Heart left ventricle (tissue), 16 donors: Measurements from ENCODE around the gene PTPRK. TPM values are rescaled to one million over a fixed set of nuclear protein-coding genes. Genes with fewer than 3 reads are reported as not detected.

Experiments
- ATAC-seq, 4 donors: fragments of 200-7000 bp; cut with Tn5 transposase; one replicate each; pipeline ENCODE4 v1.9.1; 2020 to 2022; ENCODE audit warnings: moderate library complexity in 4 of 4, mild to moderate bottlenecking in 3 of 4, moderate number of reproducible peaks in 1 of 4
- DNase-seq, 5 donors: peaks; one replicate each; pipeline ENCODE4 v3.0.0-alpha.2; 2020
- H3K27ac ChIP-seq, 12 donors: fragments of 200-600 bp; sonication (generic) in 4 of 12; one replicate each; pipeline versions ENCODE4 v1.5.0 to v1.8.0; 2016 to 2022; ENCODE audit warnings: mild to moderate bottlenecking in 2 of 12
- H3K27me3 ChIP-seq, 9 donors: fragments of 200-600 bp; sonication (generic) in 2 of 9; one replicate each; pipeline versions ENCODE4 v1.5.1 to v1.8.0; 2016 to 2022; ENCODE audit warnings: mild to moderate bottlenecking in 3 of 9
- H3K36me3 ChIP-seq, 9 donors: fragments of 200-600 bp; sonication (generic) in 2 of 9; one replicate each; pipeline versions ENCODE4 v1.5.0 to v1.8.0; 2018 to 2022; ENCODE audit warnings: mild to moderate bottlenecking in 2 of 9
- H3K4me1 ChIP-seq, 12 donors: fragments of 200-600 bp; sonication (generic) in 4 of 12; one replicate each; pipeline versions ENCODE4 v1.5.0 to v1.8.0; 2016 to 2022; ENCODE audit warnings: mild to moderate bottlenecking in 3 of 12
- H3K4me3 ChIP-seq, 12 donors: fragments of 200-600 bp; sonication (generic) in 4 of 12; one replicate each; pipeline versions ENCODE4 v1.5.0 to v1.8.0; 2017 to 2022; ENCODE audit warnings: mild to moderate bottlenecking in 9 of 12, moderate library complexity in 4 of 12
- H3K9me3 ChIP-seq, 12 donors: fragments of 200-600 bp; sonication (generic) in 4 of 12; one replicate each; pipeline versions ENCODE4 v1.5.0 to v1.8.0; 2016 to 2022; ENCODE audit warnings: mild to moderate bottlenecking in 1 of 12
- CTCF ChIP-seq, 12 donors: fragments of 200-600 bp; sonication (generic) in 4 of 12; IDR thresholded peaks; one replicate each; pipeline versions ENCODE4 v1.5.0 to v1.8.0; 2018 to 2022; ENCODE audit warnings: antibody characterized with exemption in 12 of 12, mild to moderate bottlenecking in 5 of 12
- POLR2A ChIP-seq, 2 donors: fragments of 450-650 bp; IDR thresholded peaks; one replicate each; pipeline ENCODE4 v1.6.1; 2017; ENCODE audit warnings: antibody characterized with exemption in 2 of 2, mild to moderate bottlenecking in 2 of 2, moderate library complexity in 2 of 2
- WGBS, 4 donors: extraction: QIAGEN DNeasy Blood & Tissue Kit in 2 of 4; methylation state at CpG; one replicate each; pipeline versions ENCODE4 v1.1.5 to v1.1.7; 2013 to 2018; 5-methylcytosine and 5-hydroxymethylcytosine counted together
- intact Hi-C, 10 donors: fragments of 100-400 bp; cut with DNase I; formaldehyde crosslinking; loops; one replicate each; pipeline versions ENCODE4 v1.11.1 to v1.14.2; 2022
- polyA plus RNA-seq, 2 donors: library from polyadenylated mRNA; stranded (reverse); fragments of 200-250 nt; gene quantifications; one replicate each; pipeline ENCODE4 v1.2.3, GENCODE V29; 2013
- total RNA-seq, 9 donors: library from RNA; depleted of rRNA in 2 of 9; stranded (reverse); fragments of >200 nt in 2 of 9; fragmentation: NEBNext Ultra II Directional in 3 of 9; extraction: Animal tissue kit (Norgen Biotek cat#: 25700) in 3 of 9; gene quantifications; one replicate each; pipeline versions ENCODE4 v1.1.0 to v1.2.4, GENCODE V29; 2016 to 2023
- donor health status: ischemic (EF 13 %, LVEDD 7.1; RV severe dilation, severe dysfunction).
- donor health status: healthy with polysubstance abuse.
- donor health status: DM: no; HTN: yes; CAD: no.
- donor health status: DM: no; HTN: no; CAD: no.
- donor health status: ischemic (EF 25% LVEDD 6.9; RV normal size, moderate dysfunction).
- donor health status: ischemic (EF 25% LVEDD 5.7; RV mildly dilated, moderate dysfunction).
- donor health status: healthy.
- donor health status: DM: yes; HTN: yes; CAD: no.
- donor health status: ischemic (EF 35%, LVEDD 5.7; RV mildly dilated, moderate dysfunction).
- donor health status: nonischemic (EF 11% LVEDD 7.7; RV severe dilation, severe dysfunction).
- donor health status: DM: yes; HTN: yes; CAD: no.
- donor health status: PGD.
- donor health status: ischemic (EF 29% LVEDD 5.4; RV normal size, mild dysfunction).
- donor health status: nonischemic (EF 23%, LVEDD 6.1; RV moderate dilation, normal function).

PTPRK gene
- total and polyA plus RNA-seq, 11 donors: 5.4 to 50.8 (median 38.5) TPM

DNA sequence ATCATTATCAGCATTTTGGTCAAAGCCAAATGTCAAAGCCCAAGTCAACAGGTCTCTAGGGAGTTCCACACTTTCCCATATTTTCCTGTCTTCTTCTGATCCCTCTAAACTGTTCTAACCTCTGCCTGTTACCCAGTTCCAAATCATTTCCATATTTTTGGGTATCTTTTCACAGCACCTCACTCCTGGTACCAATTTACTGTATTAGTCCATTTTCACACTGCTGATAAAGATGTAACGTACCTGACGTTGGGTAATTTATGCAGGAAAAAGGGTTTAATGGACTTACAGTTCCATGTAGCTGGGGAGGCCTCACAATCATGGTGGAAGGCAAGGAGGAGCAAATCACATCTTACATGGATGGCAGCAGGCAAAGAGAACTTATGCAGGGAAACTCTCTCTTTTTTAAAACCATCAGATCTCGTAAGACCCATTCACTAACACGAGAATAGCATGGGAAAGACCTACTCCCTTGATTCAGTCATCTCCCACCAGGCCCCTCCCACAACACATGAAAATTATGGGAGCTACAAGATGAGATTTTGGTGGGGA is 143.4 kb downstream of the PTPRK start:
- 95 to 98% (median 96%) methylated on average over 4 of the region's 4 CpGs for WGBS, 4 donors

GRCh38 chr6:128371136-128371535 is 149.3 kb downstream of the PTPRK start:
- Histone ChIP-seq H3K36me3 (no peaks in the 10 kb centered on the region), H3K27ac (peak overlapping the region in 2 of 12 donors; percentile 23 to 34), H3K4me1 (peaks cover 0 to 47% (median 14%) of the 10 kb centered on the region in 12 donors), H3K9me3 (peaks cover 0 to 11% (median 0%) of the 10 kb centered on the region in 12 donors), H3K27me3 (no peaks in the 10 kb centered on the region), H3K4me3 (no peak overlapping the region)
- no peak for DNase-seq
- intact Hi-C loops: no loop called here
- 89 to 94% (median 90%) methylated on average over 4 of the region's 4 CpGs for WGBS, 4 donors
- TF ChIP-seq POLR2A (IDR thresholded peaks at IDR 0.05): no peak
- no peak for TF ChIP-seq CTCF (IDR thresholded peaks at IDR 0.05)
- ATAC-seq: no peak

More for the DNA sequence above, 143.4 kb downstream of the PTPRK start:
- no peaks in the 10 kb centered on the region for H3K27me3 ChIP-seq
- DNase-seq (no peak), ATAC-seq (no peak)
- H3K9me3 ChIP-seq: peaks cover 0 to 26% (median 4%) of the 10 kb centered on the region in 12 donors
- intact Hi-C loops: no loop called here
- H3K27ac ChIP-seq: no peak overlapping the region
- no peak for TF ChIP-seq CTCF (IDR thresholded peaks at IDR 0.05)
- no peak for TF ChIP-seq POLR2A (IDR thresholded peaks at IDR 0.05)
- no peak overlapping the region for H3K4me3 ChIP-seq
- H3K4me1 ChIP-seq: peaks cover 0 to 35% (median 7%) of the 10 kb centered on the region in 12 donors
- H3K36me3 ChIP-seq: no peaks in the 10 kb centered on the region

DNA sequence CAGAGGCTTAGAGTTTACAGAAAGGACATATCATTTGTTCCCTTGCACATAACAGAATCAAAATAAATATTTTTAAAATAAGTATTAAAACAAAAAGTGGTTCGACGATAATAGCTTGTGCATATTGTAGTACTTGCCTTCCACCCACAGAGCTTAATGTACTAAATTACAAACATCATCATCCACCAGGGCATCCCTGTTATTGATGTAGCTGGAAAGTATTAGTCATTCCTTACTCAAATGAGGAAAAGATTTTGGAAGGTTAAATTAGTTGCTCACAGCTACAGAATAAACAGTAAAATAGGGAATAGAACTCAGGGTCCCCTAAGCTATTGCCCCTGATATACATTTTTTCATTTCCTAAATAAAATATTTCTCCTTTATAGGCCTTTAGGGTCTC is 150.3 kb downstream of the PTPRK start:
- TF ChIP-seq POLR2A (IDR thresholded peaks at IDR 0.05) (no peak), CTCF (IDR thresholded peaks at IDR 0.05) (peak in 1 of 12 donors; percentile 17)
- Histone ChIP-seq H3K27ac (peak overlapping the region in 5 of 12 donors; percentile 12 to 58 (median 23)), H3K4me1 (peaks cover 0 to 58% (median 17%) of the 10 kb centered on the region in 12 donors), H3K36me3 (no peaks in the 10 kb centered on the region), H3K4me3 (no peak overlapping the region), H3K27me3 (no peaks in the 10 kb centered on the region), H3K9me3 (peaks cover 0 to 4% (median 0%) of the 10 kb centered on the region in 12 donors)
- 40 to 71% (median 45%) methylated on average over 2 of the region's 2 CpGs for WGBS, 4 donors
- DNase-seq (no peak), ATAC-seq (peak; percentile 41 to 85 (median 68))
- intact Hi-C loops: no loop called here

GRCh38 chr6:128368213-128368944 is 152.0 kb downstream of the PTPRK start:
- Histone ChIP-seq H3K27me3 (no peaks in the 10 kb centered on the region), H3K9me3 (no peaks in the 10 kb centered on the region), H3K4me3 (no peak overlapping the region), H3K4me1 (peaks cover 0 to 63% (median 17%) of the 10 kb centered on the region in 12 donors), H3K36me3 (no peaks in the 10 kb centered on the region), H3K27ac (no peak overlapping the region)
- intact Hi-C loops: no loop called here
- DNase-seq: no peak
- 71 to 81% (median 78%) methylated on average over 3 of the region's 3 CpGs for whole genome bisulfite sequencing, 4 donors
- no peak for ATAC-seq
- no peak for TF ChIP-seq CTCF (IDR thresholded peaks at IDR 0.05)
- no peak for TF ChIP-seq POLR2A (IDR thresholded peaks at IDR 0.05)
